IPS DF 6.9 (cell line): Measurements from ENCODE around the gene GLOD4.

ENCODE experiments used
- DNase-seq: peaks from one replicate; pipeline ENCODE4 v3.0.0-alpha.2; 2013; ENCODE audit warnings: low read depth, low spot score
- H3K27ac ChIP-seq: one replicate; pipeline ENCODE4 v1.5.1; 2013; ENCODE audit warnings: low read length, control low read depth
- H3K27me3 ChIP-seq: 2 replicates; pipeline ENCODE4 v1.6.1; 2013; ENCODE audit warnings: mild to moderate bottlenecking, low read length; ENCODE audit not compliant: control insufficient read depth, insufficient read depth
- H3K36me3 ChIP-seq: 2 replicates; pipeline ENCODE4 v1.6.1; 2013; ENCODE audit warnings: low read length; ENCODE audit not compliant: control insufficient read depth, insufficient read depth
- H3K4me1 ChIP-seq: 2 replicates; pipeline ENCODE4 v1.6.1; 2013; ENCODE audit warnings: low read length; ENCODE audit not compliant: control insufficient read depth, insufficient read depth
- H3K4me3 ChIP-seq: 2 replicates; pipeline ENCODE4 v1.5.1; 2013; ENCODE audit warnings: mild to moderate bottlenecking, low read length
- H3K9me3 ChIP-seq: 2 replicates; pipeline ENCODE4 v1.6.1; 2013; ENCODE audit warnings: low read length, inconsistent platforms; ENCODE audit not compliant: control insufficient read depth, insufficient read depth
- WGBS: extraction: QIAGEN DNeasy Blood & Tissue Kit; methylation state at CpG from one replicate; pipeline ENCODE4 v1.1.7; 2013; ENCODE audit warnings: mixed read lengths, missing lambda C conversion rate; ENCODE audit not compliant: insufficient read length, insufficient coverage; 5-methylcytosine and 5-hydroxymethylcytosine counted together

The GLOD4 gene

GRCh38 chr17:725084-725483 is 57.0 kb downstream of the GLOD4 start:
- Histone ChIP-seq H3K27me3 (no peaks in the 10 kb centered on the region), H3K36me3 (no peaks in the 10 kb centered on the region), H3K4me3 (no peak overlapping the region), H3K9me3 (no peaks in the 10 kb centered on the region), H3K27ac (no peak overlapping the region), H3K4me1 (peaks cover 4% of the 10 kb centered on the region; the same call in 1 of the 2 replicates)
- no CpG with 5 or more reads among the region's 14 CpGs for WGBS
- no peak for DNase-seq

GRCh38 chr17:721540-721937 is 60.5 kb downstream of the GLOD4 start:
- H3K9me3 ChIP-seq = no peaks in the 10 kb centered on the region
- no peak overlapping the region for H3K27ac ChIP-seq
- no CpG with 5 or more reads among the region's 5 CpGs for WGBS
- H3K36me3 ChIP-seq = no peaks in the 10 kb centered on the region
- no peaks in the 10 kb centered on the region for H3K27me3 ChIP-seq
- DNase-seq = no peak
- no peak overlapping the region for H3K4me3 ChIP-seq
- H3K4me1 ChIP-seq = peaks cover 2% of the 10 kb centered on the region; the same call in 1 of the 2 replicates

DNA sequence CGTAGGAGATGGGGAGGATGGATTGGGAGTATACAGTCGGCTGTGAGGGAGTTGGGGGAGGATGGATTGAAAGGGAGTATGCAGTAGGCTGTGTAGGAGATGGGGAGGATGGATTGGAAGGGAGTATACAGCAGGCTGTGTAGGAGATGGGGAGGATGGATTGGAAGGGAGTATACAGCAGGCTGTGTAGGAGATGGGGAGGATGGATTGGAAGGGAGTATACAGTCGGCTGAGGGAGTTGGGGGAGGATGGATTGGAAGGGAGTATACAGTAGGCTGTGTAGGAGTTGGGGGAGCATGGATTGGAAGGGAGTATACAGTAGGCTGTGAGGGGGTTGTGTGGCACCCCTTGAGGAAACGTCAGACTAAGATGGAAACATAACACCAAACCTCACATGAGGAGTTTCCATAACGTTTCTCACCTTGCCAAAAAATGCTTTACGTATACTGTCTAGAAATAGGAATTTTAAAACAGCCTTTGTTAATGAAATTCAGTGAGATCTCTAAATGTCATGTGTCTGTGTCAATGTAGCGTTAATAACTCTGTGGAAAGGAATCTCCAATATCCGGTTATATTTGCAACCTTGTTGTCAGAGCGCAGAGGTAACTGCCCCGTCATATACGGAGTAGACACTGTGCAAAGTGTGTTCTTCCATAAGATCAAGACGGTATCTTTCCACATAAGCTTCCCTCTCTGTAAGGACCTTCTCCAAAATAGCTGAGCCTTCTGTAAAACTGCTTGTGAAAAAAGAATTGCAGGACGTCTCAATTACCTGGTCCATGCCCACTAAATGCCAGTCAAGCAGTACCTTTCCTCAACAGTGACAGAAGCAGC is 61.2 kb downstream of the GLOD4 start:
- Histone ChIP-seq H3K27me3 (no peaks in the 10 kb centered on the region), H3K36me3 (no peaks in the 10 kb centered on the region), H3K4me3 (no peak overlapping the region), H3K4me1 (peaks cover 2% of the 10 kb centered on the region; the same call in 1 of the 2 replicates), H3K27ac (no peak overlapping the region), H3K9me3 (no peaks in the 10 kb centered on the region)
- WGBS = no CpG with 5 or more reads among the region's 13 CpGs
- DNase-seq = no peak

- no peaks in the 10 kb centered on the region for H3K27me3 ChIP-seq
- no peak overlapping the region for H3K27ac ChIP-seq
- H3K36me3 ChIP-seq = no peaks in the 10 kb centered on the region
- H3K9me3 ChIP-seq = no peaks in the 10 kb centered on the region
- H3K4me1 ChIP-seq = no peaks in the 10 kb centered on the region; the same call in 1 of the 2 replicates
- no peak for DNase-seq
- H3K4me3 ChIP-seq = no peak overlapping the region
- no CpG with 5 or more reads among the region's 5 CpGs for WGBS
Observed at GRCh38 chr17:718075-718474, 64.0 kb downstream of the GLOD4 start.
